MCF 10A (cell line): ENCODE measurements around the gene POC1B. TPM values are rescaled to one million over a fixed set of nuclear protein-coding genes. Genes with fewer than 3 reads are reported as not detected.

Experiments used
- BruUV-seq: library from RNA; stranded (reverse); fragments of 400-500 nt; replicated peaks from 2 replicates; lab custom pipeline; 2021; lab: Mats Ljungman, UMichigan
- CTCF ChIA-PET: fragments of 300-600 bp; sonication (Branson Sonifier 250); formaldehyde crosslinking; extraction: SDS; loops from one replicate; lab custom pipeline; 2021; ENCODE audit warnings: antibody characterized with exemption, inconsistent platforms; lab: Yijun Ruan, JAX
- POLR2A ChIA-PET: fragments of 300-600, 350-650 bp; sonication (Branson Sonifier 250); formaldehyde crosslinking; extraction: SDS; loops from one replicate; lab custom pipeline; 2020; ENCODE audit warnings: antibody characterized with exemption, inconsistent platforms; lab: Yijun Ruan, JAX
- DNase-seq: peaks from one replicate; pipeline ENCODE4 v3.0.0-alpha.2; 2018; ENCODE audit not compliant: unreplicated experiment
- H3K27ac Mint-ChIP-seq: one replicate; pipeline ENCODE4 v1.8.0; 2022; ENCODE audit warnings: mild to moderate bottlenecking, low read depth, mixed read lengths; ENCODE audit not compliant: unreplicated experiment
- H3K27me3 Mint-ChIP-seq: one replicate; pipeline ENCODE4 v1.8.0; 2022; ENCODE audit warnings: mixed read lengths; ENCODE audit not compliant: insufficient read depth, unreplicated experiment
- H3K36me3 Mint-ChIP-seq: one replicate; pipeline ENCODE4 v1.8.0; 2022; ENCODE audit warnings: mild to moderate bottlenecking, moderate library complexity, mixed read lengths; ENCODE audit not compliant: insufficient read depth, unreplicated experiment
- H3K4me1 Mint-ChIP-seq: one replicate; pipeline ENCODE4 v1.8.0; 2022; ENCODE audit warnings: mixed read lengths; ENCODE audit not compliant: insufficient read depth, unreplicated experiment
- H3K4me3 Mint-ChIP-seq: one replicate; pipeline ENCODE4 v1.8.0; 2022; ENCODE audit warnings: mild to moderate bottlenecking, moderate library complexity, mixed read lengths; ENCODE audit not compliant: unreplicated experiment
- H3K9me3 Mint-ChIP-seq: one replicate; pipeline ENCODE4 v1.8.0; 2022; ENCODE audit warnings: mixed read lengths; ENCODE audit not compliant: unreplicated experiment
- CTCF ChIP-seq: fragments of 200-600 bp; IDR thresholded peaks from one replicate; pipeline ENCODE4 v1.8.0; 2022; ENCODE audit warnings: antibody characterized with exemption, mild to moderate bottlenecking; ENCODE audit not compliant: unreplicated experiment
- intact Hi-C: fragments of 100-400 bp; cut with micrococcal nuclease; formaldehyde crosslinking; loops from 2 replicates; pipeline ENCODE4 v1.14.1; 2022
- total RNA-seq: library from RNA; stranded (reverse); gene quantifications from 2 replicates; pipeline ENCODE4 v1.2.3, GENCODE V29; 2022

Gene POC1B
- total RNA-seq, 1 experiment from 2014 or later = 14.8 TPM

- Mint-ChIP-seq H3K4me1 (peaks cover 6% of the 10 kb centered on the region), H3K27ac (no peak overlapping the region), H3K9me3 (peaks cover 8% of the 10 kb centered on the region), H3K27me3 (no peaks in the 10 kb centered on the region), H3K4me3 (no peak overlapping the region), H3K36me3 (no peaks in the 10 kb centered on the region)
- intact Hi-C loops = no loop called here
- CTCF ChIA-PET = no interaction called here
- no peak for DNase-seq
- TF ChIP-seq CTCF = no peak
- POLR2A ChIA-PET = no interaction called here
- no TSS peak for BruUV-seq
Observed at GRCh38 chr12:89433634-89434033, 92.2 kb downstream of the POC1B start.

- TF ChIP-seq CTCF = no peak
- no TSS peak for BruUV-seq
Observed at GRCh38 chr12:89432396-89432795, 93.5 kb downstream of the POC1B start.

GRCh38 chr12:89429528-89429927 is 96.3 kb downstream of the POC1B start:
- Mint-ChIP-seq H3K36me3 (no peaks in the 10 kb centered on the region), H3K27me3 (no peaks in the 10 kb centered on the region), H3K27ac (no peak overlapping the region), H3K4me3 (no peak overlapping the region), H3K4me1 (peaks cover 6% of the 10 kb centered on the region), H3K9me3 (no peaks in the 10 kb centered on the region)
- no peak for DNase-seq
- CTCF ChIA-PET = interaction anchor here (0.5 kb wide), 1 partner anchor 76 kb away, joined by 3 read pairs; no protein-coding TSS in a partner anchor
- no peak for TF ChIP-seq CTCF
- intact Hi-C loops = no loop called here
- BruUV-seq = no TSS peak
- POLR2A ChIA-PET = interaction anchor here (0.7 kb wide), 1 partner anchor 12 kb away, joined by 3 read pairs; no protein-coding TSS in a partner anchor

More at GRCh38 chr12:89432396-89432795, 93.5 kb downstream of the POC1B start:
- Mint-ChIP-seq H3K9me3 (peaks cover 8% of the 10 kb centered on the region), H3K27ac (no peak overlapping the region), H3K36me3 (no peaks in the 10 kb centered on the region), H3K27me3 (no peaks in the 10 kb centered on the region), H3K4me3 (no peak overlapping the region), H3K4me1 (peaks cover 6% of the 10 kb centered on the region)
- no peak for DNase-seq
- ChIA-PET CTCF (interaction anchor here (0.6 kb wide), 1 partner anchor 73 kb away, joined by 3 read pairs; no protein-coding TSS in a partner anchor), POLR2A (no interaction called here)
- intact Hi-C loops = no loop called here

GRCh38 chr12:89427508-89428156 is 98.2 kb downstream of the POC1B start:
- POLR2A ChIA-PET = interaction anchor here (1.2 kb wide), 1 partner anchor 77 kb away, joined by 5 read pairs; no protein-coding TSS in a partner anchor
- Mint-ChIP-seq H3K27ac (no peak overlapping the region), H3K36me3 (no peaks in the 10 kb centered on the region), H3K9me3 (no peaks in the 10 kb centered on the region), H3K4me1 (peaks cover 6% of the 10 kb centered on the region), H3K4me3 (no peak overlapping the region), H3K27me3 (no peaks in the 10 kb centered on the region)
- no peak for DNase-seq
- intact Hi-C loops = no loop called here
- no peak for TF ChIP-seq CTCF
- BruUV-seq = no TSS peak
- CTCF ChIA-PET = interaction anchor here (0.8 to 1.2 kb wide), 4 partner anchors 10 to 309 kb away, joined by 3 to 6 read pairs (median 4); no protein-coding TSS in a partner anchor
